Stimulated activated CD4-positive, alpha-beta T cell treated with anti-CD3 and anti-CD28 coated beads, Interleukin-12 subunit alpha, Interleukin-12 subunit beta, amount 100 ng/mL, for 4 hours (primary cell): ENCODE data around the gene JAK2.
"Not testable (repeated sequence)": the region's sequence is repeated elsewhere in the genome, so short reads cannot be mapped to it uniquely, and the experiment has no call there.

Experiments
- DNase-seq: peaks from one replicate; pipeline ENCODE4 v3.0.0-alpha.2; 2020

Gene JAK2

GRCh38 chr9:5044160-5044559, 59.1 kb downstream of the JAK2 start:
- DNase-seq: no peak

DNA sequence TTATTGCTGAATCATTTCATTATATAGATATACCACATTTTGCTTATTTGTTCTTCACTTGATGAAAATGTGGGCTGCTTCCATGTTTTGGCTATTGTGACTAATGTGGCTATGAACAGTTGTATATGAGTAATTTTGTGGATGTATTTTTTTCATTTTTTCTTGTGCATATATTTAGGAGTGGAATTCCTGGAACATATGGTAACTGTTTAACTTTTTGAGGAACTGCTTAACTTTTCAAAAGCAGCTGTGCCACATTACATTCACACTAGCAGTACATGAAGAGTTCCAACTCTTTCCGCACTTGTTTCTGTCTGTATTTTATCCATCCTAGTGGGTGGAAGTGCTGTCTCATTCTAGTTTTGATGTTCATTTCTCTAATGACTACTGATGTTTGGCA, 67.8 kb downstream of the JAK2 start:
- no peak for DNase-seq

- DNase-seq: no peak
These were observed 77.6 kb downstream of the JAK2 start for GRCh38 chr9:5062631-5063030.

- DNase-seq: no peak
These were observed 87.8 kb downstream of the JAK2 start for GRCh38 chr9:5072871-5073270.

- DNase-seq: no peak
These were observed 88.6 kb downstream of the JAK2 start for GRCh38 chr9:5073701-5074100.

DNA sequence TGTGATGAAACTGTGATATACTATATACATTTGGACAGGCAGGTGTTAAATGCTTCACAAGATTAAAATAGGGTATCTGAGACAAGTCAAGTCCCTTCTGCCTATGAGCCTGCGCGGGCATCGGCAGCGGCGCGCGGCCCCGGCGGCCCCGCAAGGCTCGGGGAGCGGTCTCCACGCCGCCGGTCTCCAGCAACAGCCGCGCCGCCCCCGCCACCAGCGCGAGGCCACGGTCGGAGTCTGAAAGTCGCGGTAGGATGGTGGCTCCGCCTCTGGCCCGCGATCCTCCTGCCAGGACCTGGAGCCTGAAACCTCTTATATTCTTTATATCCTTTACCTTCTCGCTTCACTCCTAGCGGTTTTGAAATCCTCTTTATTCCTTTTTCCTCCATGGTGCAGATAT, 100.9 kb downstream of the JAK2 start:
- DNase-seq: no peak

DNA sequence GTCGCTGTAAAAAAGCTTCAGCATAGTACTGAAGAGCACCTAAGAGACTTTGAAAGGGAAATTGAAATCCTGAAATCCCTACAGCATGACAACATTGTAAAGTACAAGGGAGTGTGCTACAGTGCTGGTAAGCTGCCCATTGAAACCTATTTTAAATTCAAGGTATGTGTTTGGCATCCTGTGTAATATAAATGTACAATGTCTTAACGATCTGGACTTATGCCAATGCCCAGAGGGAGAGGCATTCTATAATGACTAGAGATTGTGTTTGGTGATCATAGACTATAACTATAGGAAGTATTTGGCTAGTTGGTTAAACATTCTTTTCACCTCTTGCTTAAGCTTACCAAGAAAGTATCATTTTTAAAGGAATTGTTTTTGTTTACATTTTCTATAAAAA, 104.7 kb downstream of the JAK2 start:
- DNase-seq: no peak

- DNase-seq: no peak
These were observed 110.7 kb downstream of the JAK2 start for GRCh38 chr9:5095795-5096194.

- no peak for DNase-seq
These were observed 114.4 kb downstream of the JAK2 start for GRCh38 chr9:5099466-5099865.

- DNase-seq: not testable (repeated sequence)
These were observed 116.1 kb downstream of the JAK2 start for GRCh38 chr9:5101127-5101526.

- not testable (repeated sequence) for DNase-seq
These were observed 121.4 kb downstream of the JAK2 start for GRCh38 chr9:5106517-5106916.

DNA sequence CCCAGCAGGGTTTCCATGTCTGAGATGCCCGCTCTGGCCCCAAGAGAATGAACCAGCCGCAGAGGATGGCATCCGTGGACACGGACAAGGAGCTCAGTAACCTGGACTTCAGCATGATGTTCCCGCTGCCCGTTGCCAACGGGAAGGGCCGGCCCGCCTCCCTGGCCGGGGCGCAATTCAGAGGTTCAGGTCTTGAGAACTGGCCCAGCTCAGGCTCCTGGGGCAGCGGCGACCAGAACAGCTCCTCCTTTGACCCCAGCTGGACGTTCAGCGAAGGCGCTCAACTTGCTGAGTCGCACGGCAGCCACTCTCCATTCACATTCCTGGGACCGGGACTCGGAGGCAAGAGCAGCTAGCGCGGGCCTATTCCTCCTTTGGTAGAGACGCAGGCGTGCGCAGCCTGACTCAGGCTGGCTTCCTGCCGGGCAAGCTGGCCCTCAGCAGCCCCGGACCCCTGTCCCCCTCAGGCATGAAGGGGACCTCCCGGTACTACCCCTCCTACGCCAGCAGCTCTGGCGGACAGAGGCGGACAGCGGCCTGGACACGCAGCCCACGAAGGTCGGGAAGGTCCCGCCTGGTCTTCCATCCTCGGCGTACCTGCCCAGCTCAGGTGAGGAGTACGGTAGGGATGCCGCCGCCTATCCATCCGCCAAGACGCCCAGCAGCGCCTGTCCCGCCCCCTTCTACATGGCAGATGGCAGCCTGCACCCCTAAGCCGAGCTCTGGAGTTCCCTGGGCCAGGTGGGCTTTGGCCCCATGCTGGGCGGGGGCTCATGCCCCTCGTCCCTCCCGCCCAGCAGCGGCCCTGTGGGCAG, 126.0 kb downstream of the JAK2 start:
- no peak for DNase-seq

GRCh38 chr9:5111696-5112095, 126.6 kb downstream of the JAK2 start:
- no peak for DNase-seq

DNA sequence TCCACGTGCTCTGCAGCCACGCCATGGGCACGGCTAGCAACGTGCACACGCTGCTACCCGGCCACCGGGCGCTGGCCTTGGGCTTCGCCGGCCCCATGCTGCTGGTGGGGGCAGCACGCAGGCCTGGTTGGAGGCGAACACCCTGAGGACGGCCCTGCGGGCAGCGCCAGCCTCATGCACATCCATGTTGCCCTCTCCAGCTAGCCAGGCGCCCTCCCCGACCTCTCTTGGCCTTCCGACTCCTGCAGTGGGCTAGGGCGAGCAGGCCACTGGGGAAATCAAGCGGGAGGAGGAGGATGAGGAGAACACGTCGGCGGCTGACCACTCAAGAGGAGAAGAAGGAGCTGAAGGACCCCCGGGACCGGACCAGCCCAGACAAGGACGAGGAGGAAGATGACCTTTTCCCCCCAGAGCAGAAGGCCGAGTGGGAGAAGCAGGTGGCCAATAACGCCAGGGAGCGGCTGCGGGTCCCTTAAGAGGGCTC, 127.1 kb downstream of the JAK2 start:
- no peak for DNase-seq

DNA sequence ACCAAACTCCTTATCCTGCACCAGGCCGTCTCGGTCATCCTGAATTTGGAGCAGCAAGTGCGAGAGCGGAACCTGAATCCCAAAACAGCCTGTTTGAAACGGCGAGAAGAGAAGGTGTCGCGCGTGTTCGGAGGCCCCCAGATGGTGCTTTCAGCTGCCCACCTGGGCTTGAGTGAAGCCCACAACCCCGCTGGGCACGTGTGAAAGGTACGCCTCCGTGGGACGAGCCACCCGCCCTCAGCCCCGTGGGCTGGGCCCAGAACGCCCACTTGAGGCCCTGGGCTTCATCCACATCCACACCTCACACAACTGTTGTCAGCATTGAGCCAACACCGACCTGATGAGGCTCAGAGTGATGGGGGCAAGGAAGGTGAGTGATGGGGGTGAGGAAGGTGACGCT, 127.6 kb downstream of the JAK2 start:
- DNase-seq: no peak

GRCh38 chr9:5113523-5113922, 128.5 kb downstream of the JAK2 start:
- DNase-seq: no peak

- DNase-seq: no peak
These were observed 129.1 kb downstream of the JAK2 start for GRCh38 chr9:5113994-5114748.

- no peak for DNase-seq
These were observed 137.0 kb downstream of the JAK2 start for GRCh38 chr9:5122116-5122515.

GRCh38 chr9:5122516-5122915, 137.4 kb downstream of the JAK2 start:
- no peak for DNase-seq

DNA sequence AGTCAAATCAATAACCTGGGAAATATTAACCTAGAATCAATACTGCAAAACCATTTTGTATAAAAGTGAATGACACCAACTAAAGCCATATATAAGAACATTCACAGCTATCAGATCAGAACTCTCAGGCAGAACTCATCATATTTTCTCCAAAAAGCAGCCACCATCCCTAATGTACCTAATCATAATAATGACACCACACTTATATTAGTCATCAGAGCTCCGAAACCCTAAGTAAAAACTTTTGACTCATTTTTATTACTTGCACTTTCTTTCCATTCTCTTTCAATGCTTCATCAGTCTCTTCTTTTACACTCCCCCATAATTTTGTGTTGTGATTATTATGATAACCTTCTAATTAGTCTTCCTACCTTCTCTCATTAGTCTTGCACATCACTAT, 155.1 kb downstream of the JAK2 start:
- DNase-seq: no peak

GRCh38 chr9:5144217-5144616, 159.1 kb downstream of the JAK2 start:
- no peak for DNase-seq

DNA sequence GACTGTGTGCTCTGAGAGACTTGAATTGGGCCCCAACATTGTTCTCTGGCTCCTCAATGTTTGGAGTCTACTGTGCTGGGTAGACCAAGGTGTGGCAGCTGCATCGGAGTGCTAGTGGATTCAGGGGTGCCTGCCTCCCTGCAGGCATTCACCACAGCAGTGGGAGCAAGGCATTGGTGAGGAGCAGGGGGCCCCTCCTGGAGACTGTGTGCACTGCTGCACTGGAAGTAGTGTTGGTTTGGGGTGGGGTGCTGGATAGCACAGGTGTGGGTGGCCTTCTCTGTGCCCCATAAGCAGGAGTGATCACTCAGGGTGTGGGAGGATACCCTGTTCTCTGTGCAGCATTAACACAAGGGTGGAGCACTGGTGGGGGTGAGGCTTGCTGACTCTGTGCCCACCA, 161.2 kb downstream of the JAK2 start:
- DNase-seq: no peak
